Esophagus muscularis mucosa (tissue), 4 donors: ENCODE measurements around the gene KRT71. TPM values are rescaled to one million over a fixed set of nuclear protein-coding genes. Genes with fewer than 3 reads are reported as not detected.
A peak's percentile ranks its signal among the peaks of the same experiment; 100 is the strongest.

Source experiments
- DNase-seq: peaks from one replicate; pipeline ENCODE4 v3.0.0-alpha.2; 2017; ENCODE audit errors: extremely low spot score
- H3K27ac ChIP-seq, 4 donors: fragments of 200-600 bp; sonication (generic); replicated peaks in 1 of 4; 1 replicate in 3 of 4; 2 replicates in 1 of 4; pipeline ENCODE4 v1.5.1; 2016 to 2019; ENCODE audit warnings: mild to moderate bottlenecking in 1 of 4
- H3K27me3 ChIP-seq, 4 donors: fragments of 200-600 bp; sonication (generic); one replicate each; pipeline versions ENCODE4 v1.5.1 to v1.6.0; 2016 to 2019
- H3K36me3 ChIP-seq, 4 donors: fragments of 200-600 bp; sonication (generic); one replicate each; pipeline ENCODE4 v1.5.1; 2016 to 2019
- H3K4me1 ChIP-seq, 4 donors: fragments of 200-600 bp; sonication (generic); one replicate each; pipeline ENCODE4 v1.5.1; 2016 to 2019
- H3K4me3 ChIP-seq, 4 donors: fragments of 200-600 bp; sonication (generic); 1 replicate in 2 of 4; 2 replicates in 2 of 4; pipeline ENCODE4 v1.5.1; 2016 to 2019; ENCODE audit warnings: mild to moderate bottlenecking in 4 of 4, moderate library complexity in 1 of 4
- H3K9me3 ChIP-seq, 4 donors: fragments of 200-600 bp; sonication (generic); 1 replicate in 3 of 4; 2 replicates in 1 of 4; pipeline ENCODE4 v1.5.1; 2016 to 2019
- CTCF ChIP-seq, 3 experiments: fragments of 200-600 bp in 2 of 3; fragments of 450-650 bp in 1 of 3; sonication (generic) in 2 of 3; IDR thresholded peaks; one replicate each; pipeline ENCODE4 v1.5.1; 2017 to 2019; ENCODE audit warnings: antibody characterized with exemption in 3 of 3, mild to moderate bottlenecking in 2 of 3, moderate library complexity in 1 of 3
- EP300 ChIP-seq: sonication (generic); formaldehyde crosslinking; IDR thresholded peaks from one replicate; pipeline ENCODE4 v1.6.1; 2017; ENCODE audit warnings: antibody characterized with exemption
- POLR2A ChIP-seq: fragments of 450-650 bp; IDR thresholded peaks from one replicate; pipeline ENCODE4 v1.6.1; 2017; ENCODE audit warnings: antibody characterized with exemption, moderate library complexity, mild to moderate bottlenecking, low read depth
- POLR2AphosphoS5 ChIP-seq, 2 donors: sonication (generic); formaldehyde crosslinking; IDR thresholded peaks; one replicate each; pipeline ENCODE4 v1.6.1; 2017; ENCODE audit warnings: antibody characterized with exemption in 2 of 2
- WGBS: methylation state at CpG from one replicate; pipeline ENCODE4 v1.1.5; 2018; 5-methylcytosine and 5-hydroxymethylcytosine counted together
- intact Hi-C: fragments of 100-400 bp; cut with DNase I; formaldehyde crosslinking; loops from one replicate; pipeline ENCODE4 v1.15.1; 2023
- total RNA-seq, 4 donors: library from RNA; depleted of rRNA; stranded (reverse); fragments of >200 nt; gene quantifications; one replicate each; pipeline versions ENCODE4 v1.1.0 to v1.2.1, GENCODE V29; 2016

The KRT71 gene
- total RNA-seq, 4 donors from 2014 or later, result not detected

- no peak overlapping the region for H3K27ac ChIP-seq
- DNase-seq, result peak; percentile 60
- TF ChIP-seq CTCF (IDR thresholded peaks at IDR 0.05) (no peak), POLR2A (no peak), EP300 (no peak), POLR2AphosphoS5 (IDR thresholded peaks at IDR 0.05) (no peak)
- intact Hi-C loops, result no loop called here
- 83% methylated on average over 2 of the region's 3 CpGs for WGBS
- H3K9me3 ChIP-seq, result no peaks in the 10 kb centered on the region
- peaks cover 0 to 7% (median 0%) of the 10 kb centered on the region in 4 donors for H3K4me1 ChIP-seq
- H3K36me3 ChIP-seq, result no peaks in the 10 kb centered on the region
- H3K27me3 ChIP-seq, result peaks cover 0 to 4% (median 0%) of the 10 kb centered on the region in 4 donors
- H3K4me3 ChIP-seq, result no peak overlapping the region
These were observed 33.6 kb downstream of the KRT71 start for GRCh38 chr12:52519387-52519703.

- H3K4me3 ChIP-seq, result no peak overlapping the region
- no peaks in the 10 kb centered on the region for H3K36me3 ChIP-seq
- intact Hi-C loops, result no loop called here
- H3K9me3 ChIP-seq, result no peaks in the 10 kb centered on the region
- WGBS, result 85% methylated on average over 8 of the region's 8 CpGs
- H3K4me1 ChIP-seq, result peaks cover 0 to 7% (median 0%) of the 10 kb centered on the region in 4 donors
- no peak for TF ChIP-seq CTCF (IDR thresholded peaks at IDR 0.05)
- no peak for TF ChIP-seq POLR2A
- no peak for TF ChIP-seq EP300
- TF ChIP-seq POLR2AphosphoS5 (IDR thresholded peaks at IDR 0.05), result no peak
- peak; percentile 85 for DNase-seq
- H3K27me3 ChIP-seq, result no peaks in the 10 kb centered on the region
- no peak overlapping the region for H3K27ac ChIP-seq
These were observed 34.2 kb downstream of the KRT71 start for GRCh38 chr12:52518574-52519386.

- Histone ChIP-seq H3K27me3 (no peaks in the 10 kb centered on the region), H3K4me3 (no peak overlapping the region), H3K27ac (no peak overlapping the region), H3K4me1 (peaks cover 0 to 7% (median 0%) of the 10 kb centered on the region in 4 donors), H3K36me3 (no peaks in the 10 kb centered on the region), H3K9me3 (no peaks in the 10 kb centered on the region)
- TF ChIP-seq POLR2AphosphoS5 (IDR thresholded peaks at IDR 0.05) (no peak), POLR2A (no peak), EP300 (no peak), CTCF (IDR thresholded peaks at IDR 0.05) (no peak)
- WGBS, result 98% methylated on average over 5 of the region's 5 CpGs
- intact Hi-C loops, result no loop called here
- peak; percentile 87 for DNase-seq
These were observed 35.1 kb downstream of the KRT71 start for GRCh38 chr12:52517888-52518287.

GRCh38 chr12:52517005-52517835, 35.7 kb downstream of the KRT71 start:
- DNase-seq, result peak; percentile 72
- H3K4me3 ChIP-seq, result no peak overlapping the region
- H3K9me3 ChIP-seq, result no peaks in the 10 kb centered on the region
- TF ChIP-seq POLR2A (no peak), CTCF (IDR thresholded peaks at IDR 0.05) (no peak), POLR2AphosphoS5 (IDR thresholded peaks at IDR 0.05) (no peak), EP300 (no peak)
- no peak overlapping the region for H3K27ac ChIP-seq
- intact Hi-C loops, result no loop called here
- 93% methylated on average over 14 of the region's 14 CpGs for WGBS
- H3K4me1 ChIP-seq, result peaks cover 0 to 3% (median 0%) of the 10 kb centered on the region in 4 donors
- no peaks in the 10 kb centered on the region for H3K36me3 ChIP-seq
- H3K27me3 ChIP-seq, result peaks cover 0 to 2% (median 0%) of the 10 kb centered on the region in 4 donors
